GM19025 (cell line): ENCODE data around the gene SLC17A1.
"Not testable (repeated sequence)": the region's sequence is repeated elsewhere in the genome, so short reads cannot be mapped to it uniquely, and the experiment has no call there.

Source experiments
- ATAC-seq: cut with Tn5 transposase; IDR thresholded peaks from one replicate; pipeline ENCODE4 v1.9.1; 2021; ENCODE audit warnings: mild to moderate bottlenecking, low read depth, moderate library complexity; ENCODE audit not compliant: unreplicated experiment

Gene SLC17A1

GRCh38 chr6:25764611-25765010 lies 67.2 kb downstream of the SLC17A1 start:
- ATAC-seq: no peak

GRCh38 chr6:25757936-25758642 lies 73.8 kb downstream of the SLC17A1 start:
- no peak for ATAC-seq

- no peak for ATAC-seq
Observed at GRCh38 chr6:25756382-25757363, 75.2 kb downstream of the SLC17A1 start.

GRCh38 chr6:25755483-25755882 lies 76.4 kb downstream of the SLC17A1 start:
- ATAC-seq: no peak

GRCh38 chr6:25754535-25754934 lies 77.3 kb downstream of the SLC17A1 start, which contains the start of gene SLC17A4:
SLC17A4 (plus strand) TSS chr6:25754742; CDS start chr6:25761963, 7,221 bp downstream.
- ATAC-seq: no peak

- no peak for ATAC-seq
Observed at GRCh38 chr6:25753079-25753478, 78.8 kb downstream of the SLC17A1 start.

- ATAC-seq: no peak
Observed at GRCh38 chr6:25750906-25751305, 80.9 kb downstream of the SLC17A1 start.

- no peak for ATAC-seq
Observed at GRCh38 chr6:25749837-25750236, 82.0 kb downstream of the SLC17A1 start.

GRCh38 chr6:25748601-25749517 lies 83.0 kb downstream of the SLC17A1 start:
- not testable (repeated sequence) for ATAC-seq

GRCh38 chr6:25748049-25748448 lies 83.8 kb downstream of the SLC17A1 start:
- ATAC-seq: no peak

GRCh38 chr6:25747477-25747876 lies 84.4 kb downstream of the SLC17A1 start:
- no peak for ATAC-seq

- no peak for ATAC-seq
Observed at GRCh38 chr6:25746968-25747367, 84.9 kb downstream of the SLC17A1 start.

- ATAC-seq: no peak
Observed at GRCh38 chr6:25745836-25746235, 86.0 kb downstream of the SLC17A1 start.

- no peak for ATAC-seq
Observed at GRCh38 chr6:25743868-25744267, 88.0 kb downstream of the SLC17A1 start.

GRCh38 chr6:25735261-25735660 lies 96.6 kb downstream of the SLC17A1 start:
- no peak for ATAC-seq
